Fibroblast of lung (primary cell): Measurements from ENCODE around the gene CCDC85B. TPM values are rescaled to one million over a fixed set of nuclear protein-coding genes. Genes with fewer than 3 reads are reported as not detected.

Experiments
- DNase-seq, 2 donors: peaks; one replicate each; pipeline versions ENCODE4 v3.0.0 to v3.0.0-alpha.2; 2010; ENCODE audit warnings: low read depth in 2 of 2
- H2AFZ ChIP-seq: 2 replicates; pipeline ENCODE4 v1.5.1; 2012; ENCODE audit warnings: low read length, control low read depth, inconsistent platforms
- H3K27ac ChIP-seq: 2 replicates; pipeline ENCODE4 v1.5.1; 2011; ENCODE audit warnings: low read length, control low read depth; ENCODE audit not compliant: insufficient read depth
- H3K27me3 ChIP-seq: 2 replicates; pipeline ENCODE4 v1.5.1; 2011; ENCODE audit warnings: mild to moderate bottlenecking, low read length; ENCODE audit not compliant: control insufficient read depth, insufficient read depth
- H3K36me3 ChIP-seq: 2 replicates; pipeline ENCODE4 v1.5.1; 2011; ENCODE audit warnings: low read length; ENCODE audit not compliant: control insufficient read depth, insufficient read depth
- H3K4me1 ChIP-seq: 2 replicates; pipeline ENCODE4 v1.5.1; 2011; ENCODE audit warnings: low read length; ENCODE audit not compliant: control insufficient read depth, insufficient read depth; ENCODE audit errors: extremely low read depth
- H3K4me2 ChIP-seq: 2 replicates; pipeline ENCODE4 v1.5.1; 2011; ENCODE audit warnings: low read length, control low read depth; ENCODE audit not compliant: insufficient read depth; ENCODE audit errors: extremely low read depth
- H3K4me3 ChIP-seq, 4 experiments: fragments of 200-600 bp in 1 of 4; sonication (generic) in 1 of 4; replicated peaks in 1 of 4; 2 replicates each; pipeline ENCODE4 v1.5.1; 2011 to 2016; ENCODE audit warnings: low read length in 4 of 4, low read depth in 3 of 4, mild to moderate bottlenecking in 3 of 4, control low read depth in 2 of 4, inconsistent platforms in 1 of 4, mixed read lengths in 1 of 4; ENCODE audit not compliant: insufficient read depth in 1 of 4; ENCODE audit errors: control extremely low read depth in 1 of 4
- H3K79me2 ChIP-seq: 2 replicates; pipeline ENCODE4 v1.5.1; 2012; ENCODE audit warnings: mild to moderate bottlenecking, low read length, inconsistent platforms; ENCODE audit not compliant: control insufficient read depth, insufficient read depth
- H3K9ac ChIP-seq: 2 replicates; pipeline ENCODE4 v1.5.1; 2011; ENCODE audit warnings: mild to moderate bottlenecking, low read length, control low read depth; ENCODE audit not compliant: insufficient read depth
- H3K9me3 ChIP-seq: 2 replicates; pipeline ENCODE4 v1.5.1; 2012; ENCODE audit warnings: low read depth, low read length; ENCODE audit not compliant: control insufficient read depth, insufficient read depth
- H4K20me1 ChIP-seq: 2 replicates; pipeline ENCODE4 v1.5.1; 2011; ENCODE audit warnings: low read length; ENCODE audit not compliant: control insufficient read depth, insufficient read depth; ENCODE audit errors: extremely low read depth
- EZH2 ChIP-seq: IDR thresholded peaks from 2 replicates; pipeline ENCODE4 v1.5.1; 2012; ENCODE audit warnings: low read length, control low read depth, mild to moderate bottlenecking; ENCODE audit errors: missing control alignments
- polyA plus RNA-seq, 2 donors: library from polyadenylated mRNA; depleted of rRNA in 1 of 2; stranded (reverse) in 1 of 2; unstranded in 1 of 2; fragments of >200 nt; gene quantifications; 2 replicates each; pipeline ENCODE4 v1.2.1, GENCODE V29; 2011 to 2012; ENCODE audit warnings: missing spikeins in 1 of 2
- total RNA-seq: library from RNA; depleted of rRNA; stranded (reverse); fragments of >200 nt; gene quantifications from 2 replicates; pipeline ENCODE4 v1.2.1, GENCODE V29; 2014
- TF ChIP-seq, protein P1 (sequence below), 2 donors: IDR thresholded peaks in 1 of 2; conservative IDR thresholded peaks in 1 of 2; 1 replicate in 1 of 2; 2 replicates in 1 of 2; pipeline ENCODE4 v1.5.1; 2011 to 2012; ENCODE audit warnings: low read length in 2 of 2, control low read depth in 1 of 2, inconsistent platforms in 1 of 2, low read depth in 1 of 2, mild to moderate bottlenecking in 1 of 2

Gene CCDC85B
- total and polyA plus RNA-seq, 2 donors (not counting 1 experiment from before 2014, with no cell fraction given): 18.1 to 118 TPM

DNA sequence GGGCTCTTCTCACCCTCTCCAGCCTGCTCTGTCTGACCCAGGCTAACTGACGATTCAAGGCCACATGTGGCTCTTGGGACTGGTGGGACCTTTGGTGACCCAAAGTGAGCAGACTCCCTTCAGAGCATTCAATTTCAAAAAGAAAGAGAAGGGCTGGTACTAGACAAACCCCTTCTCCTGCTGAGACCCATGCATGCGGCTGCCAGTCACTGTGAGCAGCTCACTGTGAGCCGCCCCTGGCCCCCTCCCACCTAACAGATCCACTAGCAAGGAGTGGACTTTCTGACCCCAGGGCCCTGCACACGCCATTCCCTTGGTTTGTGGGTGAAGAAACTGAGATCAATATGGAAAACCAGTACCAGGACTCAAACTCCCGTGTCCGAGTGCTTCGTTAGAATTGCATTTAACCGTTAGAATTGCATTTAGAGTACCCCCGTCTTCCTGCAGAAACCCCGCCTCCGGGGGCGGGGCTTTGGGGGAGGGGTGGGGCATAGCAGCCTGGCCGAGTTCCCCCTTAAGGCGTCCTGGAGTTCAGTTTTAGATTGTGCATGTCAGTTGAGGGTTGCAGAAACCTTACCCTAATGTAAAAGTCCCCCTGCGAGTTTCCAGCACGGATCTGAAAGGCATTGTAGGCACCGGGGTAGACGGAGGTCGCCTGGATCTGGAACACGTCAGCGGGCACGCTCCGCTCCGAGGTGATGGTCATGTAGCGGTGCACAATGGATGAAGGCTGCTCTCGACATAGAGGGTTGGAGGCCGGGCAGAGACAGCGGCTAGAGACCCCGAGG, 23.0 kb upstream of the CCDC85B start:
- Histone ChIP-seq H3K4me2 (no peak overlapping the region), H3K4me1 (peaks cover 19% of the 10 kb centered on the region), H2AFZ (no peak overlapping the region), H3K36me3 (peaks cover 55% of the 10 kb centered on the region), H3K4me3 (no peak overlapping the region), H3K27me3 (no peaks in the 10 kb centered on the region), H3K9me3 (no peaks in the 10 kb centered on the region), H4K20me1 (no peaks in the 10 kb centered on the region), H3K9ac (no peak overlapping the region), H3K79me2 (peaks cover 43% of the 10 kb centered on the region), H3K27ac (no peak overlapping the region)
- TF ChIP-seq, protein P1, sequence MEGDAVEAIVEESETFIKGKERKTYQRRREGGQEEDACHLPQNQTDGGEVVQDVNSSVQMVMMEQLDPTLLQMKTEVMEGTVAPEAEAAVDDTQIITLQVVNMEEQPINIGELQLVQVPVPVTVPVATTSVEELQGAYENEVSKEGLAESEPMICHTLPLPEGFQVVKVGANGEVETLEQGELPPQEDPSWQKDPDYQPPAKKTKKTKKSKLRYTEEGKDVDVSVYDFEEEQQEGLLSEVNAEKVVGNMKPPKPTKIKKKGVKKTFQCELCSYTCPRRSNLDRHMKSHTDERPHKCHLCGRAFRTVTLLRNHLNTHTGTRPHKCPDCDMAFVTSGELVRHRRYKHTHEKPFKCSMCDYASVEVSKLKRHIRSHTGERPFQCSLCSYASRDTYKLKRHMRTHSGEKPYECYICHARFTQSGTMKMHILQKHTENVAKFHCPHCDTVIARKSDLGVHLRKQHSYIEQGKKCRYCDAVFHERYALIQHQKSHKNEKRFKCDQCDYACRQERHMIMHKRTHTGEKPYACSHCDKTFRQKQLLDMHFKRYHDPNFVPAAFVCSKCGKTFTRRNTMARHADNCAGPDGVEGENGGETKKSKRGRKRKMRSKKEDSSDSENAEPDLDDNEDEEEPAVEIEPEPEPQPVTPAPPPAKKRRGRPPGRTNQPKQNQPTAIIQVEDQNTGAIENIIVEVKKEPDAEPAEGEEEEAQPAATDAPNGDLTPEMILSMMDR (conservative IDR thresholded peaks at IDR 0.05 in 1 of 2, IDR thresholded peaks at IDR 0.05 in 1 of 2; ENCODE audit: low read depth in 1 of 2, low read length in 2 of 2): no peak
- TF ChIP-seq EZH2: no peak
- DNase-seq: no peak

GRCh38 chr11:65868076-65868667, 22.3 kb upstream of the CCDC85B start:
- Histone ChIP-seq H3K27me3 (no peaks in the 10 kb centered on the region), H3K79me2 (peaks cover 38% of the 10 kb centered on the region), H3K4me3 (no peak overlapping the region), H3K9ac (no peak overlapping the region), H2AFZ (no peak overlapping the region), H3K27ac (no peak overlapping the region), H4K20me1 (no peaks in the 10 kb centered on the region), H3K4me1 (peaks cover 19% of the 10 kb centered on the region), H3K9me3 (no peaks in the 10 kb centered on the region), H3K36me3 (peaks cover 50% of the 10 kb centered on the region), H3K4me2 (no peak overlapping the region)
- peak in 1 of 2 donors; percentile 12 for DNase-seq
- TF ChIP-seq EZH2: no peak
- TF ChIP-seq, protein P1 (conservative IDR thresholded peaks at IDR 0.05 in 1 of 2, IDR thresholded peaks at IDR 0.05 in 1 of 2; ENCODE audit: low read depth in 1 of 2, low read length in 2 of 2): no peak

DNA sequence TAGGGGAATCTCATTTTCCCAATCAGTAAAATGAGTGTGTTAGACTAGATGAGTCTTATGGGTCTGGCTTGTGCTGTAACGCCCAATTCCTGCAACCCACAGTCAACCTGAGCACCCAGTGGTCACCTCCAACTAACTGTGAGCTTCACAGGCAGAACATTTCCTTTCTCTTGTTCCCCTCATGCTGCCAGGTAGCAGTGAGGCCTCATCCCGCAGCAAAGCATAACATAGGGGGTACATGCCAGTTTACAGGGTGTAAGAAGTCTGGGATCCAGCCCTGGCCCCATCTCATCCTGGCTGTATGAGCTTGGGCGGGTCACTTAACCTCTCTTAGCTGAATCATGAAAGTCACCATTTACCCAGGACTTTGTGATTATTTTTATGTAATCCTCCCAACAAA, 21.6 kb upstream of the CCDC85B start:
- Histone ChIP-seq H2AFZ (no peak overlapping the region), H4K20me1 (no peaks in the 10 kb centered on the region), H3K9me3 (no peaks in the 10 kb centered on the region), H3K9ac (no peak overlapping the region), H3K4me1 (peaks cover 23% of the 10 kb centered on the region), H3K4me2 (no peak overlapping the region), H3K4me3 (no peak overlapping the region), H3K27me3 (no peaks in the 10 kb centered on the region), H3K79me2 (peaks cover 36% of the 10 kb centered on the region), H3K36me3 (peaks cover 45% of the 10 kb centered on the region), H3K27ac (no peak overlapping the region)
- no peak for TF ChIP-seq EZH2
- TF ChIP-seq, protein P1 (conservative IDR thresholded peaks at IDR 0.05 in 1 of 2, IDR thresholded peaks at IDR 0.05 in 1 of 2; ENCODE audit: low read depth in 1 of 2, low read length in 2 of 2): no peak
- DNase-seq: no peak
